GM13977 (cell line): ENCODE data around the gene RPGR.

Experiments used
- DNase-seq: peaks from one replicate; pipeline ENCODE4 v3.0.0; 2012; ENCODE audit warnings: low spot score
- CTCF ChIP-seq: IDR thresholded peaks from 2 replicates; pipeline ENCODE4 v1.5.1; 2012; ENCODE audit warnings: mild to moderate bottlenecking, control low read depth; ENCODE audit not compliant: insufficient read depth; ENCODE audit errors: extremely low read depth, missing control alignments
- in situ Hi-C: fragments of 300-500 bp; cut with MboI; formaldehyde crosslinking; loops from one replicate; pipeline ENCODE4 v1.12.0; 2022; ENCODE audit warnings: low sequenced_read_pairs, low pct_unique_long_range_greater_than_20kb, mixed read lengths, inconsistent platforms; ENCODE audit not compliant: unreplicated experiment

Gene RPGR

GRCh38 chrX:38256019-38256418 lies 71.3 kb downstream of the RPGR start:
- DNase-seq, result no peak
- TF ChIP-seq CTCF, result no peak
- in situ Hi-C loops, result no loop called here

- no peak for DNase-seq
- in situ Hi-C loops, result no loop called here
- TF ChIP-seq CTCF, result no peak
Observed at GRCh38 chrX:38249965-38250364, 77.3 kb downstream of the RPGR start.

GRCh38 chrX:38247051-38247450 lies 80.3 kb downstream of the RPGR start:
- TF ChIP-seq CTCF, result no peak
- no peak for DNase-seq
- in situ Hi-C loops, result no loop called here

- no peak for TF ChIP-seq CTCF
- in situ Hi-C loops, result no loop called here
- DNase-seq, result no peak
Observed at GRCh38 chrX:38240541-38240940, 86.8 kb downstream of the RPGR start.

- in situ Hi-C loops, result no loop called here
- DNase-seq, result no peak
- no peak for TF ChIP-seq CTCF
Observed at GRCh38 chrX:38236901-38237615, 90.3 kb downstream of the RPGR start.

GRCh38 chrX:38233891-38234667 lies 93.2 kb downstream of the RPGR start:
- DNase-seq, result no peak
- TF ChIP-seq CTCF, result no peak
- in situ Hi-C loops, result no loop called here
